NCI-H1694 treated with DMSO at 0.1 percent for 48 hours (cell line): ENCODE measurements around the gene AEBP1.

Source experiments
- DNase-seq: peaks from one replicate; lab custom pipeline; 2025; lab: John Stamatoyannopoulos, UW

AEBP1 gene

DNA sequence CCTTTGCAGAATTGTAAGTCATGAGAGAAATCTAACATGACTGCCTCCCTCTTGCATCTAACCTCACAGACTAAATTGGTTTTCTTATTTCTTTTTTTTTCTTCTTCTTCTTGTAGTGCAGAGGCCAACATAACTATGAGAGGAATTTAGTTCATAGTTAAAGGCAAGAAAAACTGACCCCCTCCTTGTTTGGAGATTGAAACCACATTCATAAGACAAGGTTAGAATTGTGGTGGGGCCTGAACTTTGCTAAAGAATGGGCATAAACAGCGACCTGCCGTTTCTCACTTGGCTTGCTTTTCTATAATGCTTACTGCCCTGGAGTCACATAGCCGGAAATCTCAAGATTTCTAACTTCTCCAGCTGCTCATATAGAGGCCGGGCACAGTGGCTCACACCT lies 19.4 kb upstream of the AEBP1 start:
- no peak for DNase-seq

DNA sequence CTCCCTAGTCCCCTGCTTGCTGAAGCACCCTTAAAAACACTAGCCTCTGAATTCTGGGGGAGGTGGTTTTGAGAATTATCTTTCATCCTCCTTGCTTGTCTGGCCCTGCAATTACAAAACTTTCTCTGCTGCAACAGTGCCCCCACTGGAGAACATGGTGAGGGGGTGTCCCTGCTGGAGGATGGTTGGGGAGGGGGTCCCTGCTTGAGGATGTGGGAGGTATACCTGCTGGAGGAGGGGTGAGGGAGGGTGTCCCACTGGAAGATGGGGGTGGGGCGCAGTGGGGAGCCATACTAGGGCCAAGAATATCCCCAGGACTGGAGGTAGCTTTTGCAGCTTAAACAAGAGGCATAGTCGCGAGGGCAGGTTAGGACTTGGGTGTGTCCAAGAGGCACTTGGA lies 18.6 kb upstream of the AEBP1 start:
- no peak for DNase-seq

DNA sequence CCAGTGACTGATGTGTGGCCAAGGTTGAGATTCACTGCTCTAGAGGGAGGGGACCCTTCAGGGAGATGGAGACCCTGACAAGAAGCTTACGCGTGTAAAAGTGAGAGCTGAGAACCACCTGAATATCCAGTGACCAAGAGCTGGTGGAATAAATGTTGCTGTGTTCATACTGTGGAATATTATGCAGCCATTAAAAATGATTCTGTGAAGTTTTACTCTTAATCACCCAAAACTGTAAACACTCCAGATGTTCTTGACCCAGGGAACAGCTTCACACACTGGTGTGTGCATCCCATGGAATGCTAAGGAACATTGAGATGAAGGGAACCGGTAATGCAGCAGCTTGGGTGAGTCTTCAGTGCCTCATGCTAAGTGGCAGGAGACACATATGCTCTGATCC lies 17.5 kb upstream of the AEBP1 start:
- no peak for DNase-seq

DNA sequence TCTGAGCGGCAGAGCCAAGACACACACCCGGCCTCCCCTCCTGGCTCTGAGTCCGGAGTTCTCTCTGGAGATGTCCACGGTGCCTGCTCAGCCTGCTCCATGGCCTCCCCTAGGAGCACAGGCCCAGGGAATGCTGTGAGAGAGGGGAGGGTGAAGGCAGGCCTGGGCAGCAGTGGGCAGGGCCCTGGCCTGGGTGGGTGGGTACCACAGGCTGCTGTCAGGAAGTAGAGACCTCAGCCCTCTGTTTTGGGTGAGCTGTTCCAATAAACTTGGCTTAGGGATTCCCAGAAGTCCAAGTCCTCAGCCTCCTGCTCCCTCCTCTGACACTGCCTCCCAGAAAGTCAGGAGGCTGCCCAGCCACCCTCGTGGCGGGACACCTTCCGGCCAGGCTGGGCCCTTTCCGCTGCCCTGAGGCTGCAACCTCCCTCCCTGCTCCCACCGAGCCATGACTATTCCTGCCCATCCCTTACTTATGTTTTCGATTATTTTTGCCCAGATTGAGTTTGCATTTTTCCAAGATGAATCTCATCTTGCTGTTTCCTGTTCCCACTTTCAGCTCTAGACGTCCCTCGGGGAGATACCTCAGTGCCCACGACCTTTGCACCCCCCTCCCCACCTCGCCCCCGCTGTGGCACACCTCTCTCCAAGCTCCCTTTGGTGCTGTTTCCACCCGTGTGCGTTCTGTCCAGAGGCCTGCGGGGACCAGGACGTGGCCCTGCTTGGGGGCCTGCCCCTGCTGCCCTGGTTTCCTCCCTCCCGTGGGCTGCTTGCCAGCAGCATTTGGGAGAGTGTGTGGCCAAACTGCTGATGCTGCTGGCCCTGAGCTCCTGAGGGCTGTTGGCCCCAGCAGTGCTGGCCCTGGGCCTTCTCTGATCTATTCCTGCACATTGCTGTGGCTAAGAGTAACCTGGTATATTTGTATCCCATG lies 16.0 kb upstream of the AEBP1 start:
- DNase-seq, result no peak

DNA sequence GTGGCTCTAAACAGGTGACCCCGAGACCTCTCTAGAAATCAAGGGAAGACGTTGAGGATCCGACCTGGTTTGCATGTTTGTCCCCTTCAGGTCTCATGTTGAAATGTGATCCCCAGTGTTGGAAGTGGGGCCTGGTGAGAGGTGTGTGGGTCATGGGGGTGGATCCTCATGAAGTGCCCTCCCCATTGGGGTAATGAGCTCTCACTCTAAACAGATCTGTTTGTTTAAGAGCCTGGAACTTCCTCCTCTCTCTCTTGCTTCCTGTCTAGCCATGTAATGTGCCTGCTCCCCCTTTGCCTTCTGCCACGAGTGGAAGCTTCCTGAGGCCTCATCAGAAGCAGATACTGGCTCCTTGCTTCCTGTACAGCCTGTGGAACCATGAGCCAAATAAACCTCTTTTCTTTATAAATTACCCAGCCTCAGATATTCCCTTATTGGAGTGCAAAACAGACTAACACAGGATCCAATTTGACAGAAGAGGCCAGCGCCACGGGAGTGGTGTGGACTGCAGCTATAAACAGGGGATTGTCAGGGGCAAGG lies 11.0 kb upstream of the AEBP1 start:
- DNase-seq, result no peak

DNA sequence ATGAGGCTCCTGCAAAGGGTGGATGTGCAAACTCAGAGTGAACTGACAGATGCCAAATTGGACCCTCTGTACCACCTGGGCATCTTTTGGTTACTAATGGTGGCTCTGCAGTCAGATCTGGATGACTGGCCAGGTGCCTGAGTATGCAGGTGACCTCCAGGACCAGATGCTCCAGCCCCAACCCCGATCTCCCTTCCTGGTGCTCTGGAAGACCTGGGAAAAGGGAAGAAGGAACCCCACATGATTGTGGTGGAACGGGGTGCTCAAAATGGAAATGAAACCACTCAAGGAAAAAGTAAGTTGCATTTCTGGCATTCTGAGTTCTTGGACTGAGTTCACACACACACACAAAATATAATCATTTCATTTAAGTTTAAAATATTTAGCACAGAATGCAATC lies 9.8 kb upstream of the AEBP1 start:
- DNase-seq, result no peak

DNA sequence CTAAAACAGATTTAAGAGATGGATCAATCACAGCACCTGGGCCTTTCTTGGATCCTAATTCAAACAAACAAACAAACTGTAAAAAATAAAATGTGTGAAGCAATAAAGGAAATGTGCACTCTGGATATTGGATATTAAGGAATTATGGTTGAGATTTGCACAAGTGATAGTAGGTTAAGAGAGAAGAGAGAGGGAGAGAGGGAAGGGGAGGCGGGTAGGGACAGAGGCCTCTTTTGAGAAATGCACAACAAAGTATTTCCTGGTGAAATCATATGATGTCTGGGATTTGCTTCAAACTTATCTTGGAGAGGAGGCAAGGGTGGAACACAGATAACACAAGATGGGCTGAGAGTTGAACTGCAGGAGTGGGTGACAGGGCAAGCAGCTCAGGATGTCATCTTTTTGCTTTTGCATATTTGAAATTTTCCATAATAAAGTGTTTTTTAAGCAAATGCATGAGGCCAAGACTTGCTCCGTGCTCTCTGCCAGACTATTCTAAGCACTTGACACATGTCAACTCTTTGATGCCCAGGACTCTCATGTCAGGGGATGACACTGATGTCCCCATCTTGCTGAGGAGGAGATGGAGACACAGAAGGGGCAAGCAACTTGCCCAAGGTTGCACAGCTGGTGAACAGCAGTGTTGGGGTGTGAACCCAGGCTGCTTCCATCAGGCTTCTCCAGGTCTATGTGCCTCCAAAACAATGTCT lies 9.1 kb upstream of the AEBP1 start:
- DNase-seq, result no peak

DNA sequence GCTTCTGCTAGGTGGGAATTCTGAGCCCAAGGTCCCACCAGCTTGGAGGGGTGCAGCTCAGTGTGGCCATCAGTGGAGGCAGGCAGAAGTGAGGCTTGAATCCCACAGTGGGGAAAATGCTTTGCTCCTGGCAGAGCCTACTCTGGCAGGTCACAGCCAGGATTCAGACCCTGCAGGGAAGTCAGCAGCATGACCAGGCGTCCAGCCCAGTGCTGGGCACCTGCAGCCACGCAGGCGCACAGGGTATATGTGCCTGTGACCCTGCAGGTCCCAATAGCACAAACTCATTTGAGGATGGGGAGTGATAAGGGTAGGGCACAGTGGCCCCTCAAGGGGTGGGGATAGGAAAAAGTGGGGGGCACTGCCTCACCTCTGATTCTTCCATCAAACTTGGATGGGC lies 8.4 kb upstream of the AEBP1 start:
- DNase-seq, result no peak

DNA sequence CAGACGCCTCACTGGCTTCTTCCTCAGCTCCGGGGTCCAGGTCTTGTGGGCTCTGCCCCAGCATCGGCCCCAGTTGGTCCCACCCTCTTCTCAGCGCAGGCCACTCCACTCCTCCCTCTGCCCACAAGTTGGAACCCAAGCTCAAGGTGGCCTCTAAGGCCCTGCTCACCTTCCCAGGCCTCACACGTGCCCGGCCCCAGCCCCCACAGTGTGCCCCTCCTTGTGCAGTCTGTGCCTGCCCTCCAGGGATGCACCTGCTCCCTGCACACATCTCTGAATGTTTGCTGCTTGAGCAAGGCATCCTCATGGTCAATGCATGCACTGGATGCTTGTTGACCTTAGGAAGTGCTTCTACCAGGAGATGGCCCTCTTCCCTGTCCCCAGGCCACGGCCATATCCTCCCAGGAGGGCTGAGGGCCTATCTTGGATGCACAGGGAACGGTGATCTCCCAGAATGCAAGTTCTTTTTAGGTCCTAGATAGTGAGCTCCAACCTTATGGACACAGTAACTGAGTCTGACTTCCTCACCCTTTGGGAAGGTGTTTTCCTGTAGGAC lies 7.7 kb upstream of the AEBP1 start:
- no peak for DNase-seq

DNA sequence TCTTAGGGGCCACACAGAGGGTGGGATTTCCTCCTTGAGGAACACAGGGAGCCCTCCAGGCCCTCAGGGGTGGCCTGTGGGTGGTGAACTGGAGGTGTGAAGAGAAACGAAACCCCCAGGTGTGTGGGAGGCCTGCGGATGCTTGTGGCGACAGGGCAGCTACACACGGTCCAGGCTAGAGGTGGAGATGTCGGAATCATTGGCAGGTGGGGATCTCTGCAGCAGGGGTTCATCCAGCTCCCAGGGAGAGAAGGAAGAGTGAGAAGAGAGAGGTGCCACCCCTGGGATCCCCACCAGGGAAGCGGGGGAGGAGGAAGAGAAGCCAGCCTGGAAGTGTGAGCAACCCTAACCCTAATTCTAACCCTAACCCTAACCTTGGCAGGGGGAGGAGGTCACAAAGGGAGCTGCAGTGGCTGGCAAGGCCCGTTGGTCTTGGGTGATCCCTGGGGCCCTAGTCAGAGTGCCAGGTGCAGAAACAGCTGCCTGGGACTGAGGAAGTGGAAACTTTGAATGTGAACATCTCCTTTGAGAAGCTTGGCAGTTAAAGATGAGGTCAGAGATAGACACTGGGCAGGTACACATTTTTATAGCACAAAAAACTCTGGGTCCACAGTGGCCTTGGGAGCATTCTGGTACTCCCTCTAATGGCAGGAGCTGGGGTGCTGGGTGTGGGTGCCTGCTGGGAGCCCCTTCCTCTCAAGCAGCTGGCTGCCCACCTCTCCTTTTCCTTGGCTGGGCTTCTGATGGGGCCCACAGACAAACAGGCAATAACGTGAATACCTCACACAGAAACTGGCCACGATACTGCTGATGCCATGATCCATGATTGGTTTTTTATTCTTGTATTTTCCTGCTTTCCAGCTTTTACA lies 6.8 kb upstream of the AEBP1 start:
- no peak for DNase-seq

DNA sequence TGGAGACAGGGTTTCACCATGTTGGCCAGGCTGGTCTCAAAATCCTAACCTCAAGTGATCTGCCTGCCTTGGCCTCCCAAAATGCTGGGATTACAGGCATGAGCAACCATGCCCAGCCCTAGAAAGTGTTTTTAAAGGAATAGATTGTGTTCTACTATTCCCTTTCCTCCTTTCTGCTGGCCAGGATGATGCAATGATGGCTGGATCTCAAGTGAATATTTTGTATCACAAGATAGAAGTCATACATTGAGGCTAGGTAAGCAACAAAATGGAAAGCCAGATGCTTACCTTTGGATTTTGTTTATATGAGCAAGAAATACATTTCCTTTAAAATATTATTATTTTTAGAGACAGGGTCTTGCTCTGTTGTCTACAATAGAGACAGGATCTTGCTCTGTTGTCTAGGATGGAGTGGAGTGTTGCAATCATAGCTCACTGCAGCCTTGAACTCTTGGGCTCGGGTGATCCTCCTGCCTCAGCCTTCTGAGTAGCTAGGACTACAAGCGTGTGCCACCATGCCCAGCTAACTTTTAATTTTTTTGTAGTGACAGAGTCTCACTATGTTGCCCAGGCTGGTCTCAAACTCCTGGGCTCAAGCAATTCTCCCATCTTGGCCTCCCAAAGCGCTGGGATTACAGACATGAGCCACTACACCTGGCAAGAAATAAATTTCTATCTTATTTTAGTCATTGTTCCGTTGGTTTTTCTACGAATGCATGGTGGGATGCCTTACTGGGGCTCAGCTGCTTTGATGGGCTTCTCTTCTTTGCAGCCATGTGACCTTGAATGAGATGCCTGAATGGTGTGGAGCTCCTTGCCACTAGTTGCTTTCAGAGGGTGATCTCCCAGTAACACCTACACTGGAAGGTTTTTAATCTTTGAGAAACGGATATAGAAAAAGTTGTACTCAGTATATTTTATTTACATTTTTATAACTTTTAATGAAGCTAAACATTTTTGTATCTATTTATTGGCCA lies 5.8 kb upstream of the AEBP1 start:
- no peak for DNase-seq

DNA sequence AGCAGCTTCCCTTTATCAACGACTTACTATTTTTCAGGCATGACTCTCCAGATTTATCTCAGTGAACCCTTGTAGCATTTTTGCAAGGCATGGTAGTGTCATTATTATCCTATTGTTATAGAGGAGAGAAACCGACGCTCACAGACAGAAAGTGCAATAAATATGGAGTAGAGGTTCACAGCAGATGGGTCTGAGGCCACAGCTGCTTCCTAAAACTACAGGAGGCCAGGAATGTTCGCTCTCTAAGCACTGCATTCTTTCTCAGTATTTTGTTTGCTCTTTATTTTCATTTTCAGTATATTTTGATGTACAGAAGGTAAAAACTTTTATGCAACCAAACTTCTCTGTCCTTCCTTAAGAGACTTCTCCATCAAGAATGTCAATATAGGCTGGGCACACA lies 4.5 kb upstream of the AEBP1 start:
- no peak for DNase-seq

DNA sequence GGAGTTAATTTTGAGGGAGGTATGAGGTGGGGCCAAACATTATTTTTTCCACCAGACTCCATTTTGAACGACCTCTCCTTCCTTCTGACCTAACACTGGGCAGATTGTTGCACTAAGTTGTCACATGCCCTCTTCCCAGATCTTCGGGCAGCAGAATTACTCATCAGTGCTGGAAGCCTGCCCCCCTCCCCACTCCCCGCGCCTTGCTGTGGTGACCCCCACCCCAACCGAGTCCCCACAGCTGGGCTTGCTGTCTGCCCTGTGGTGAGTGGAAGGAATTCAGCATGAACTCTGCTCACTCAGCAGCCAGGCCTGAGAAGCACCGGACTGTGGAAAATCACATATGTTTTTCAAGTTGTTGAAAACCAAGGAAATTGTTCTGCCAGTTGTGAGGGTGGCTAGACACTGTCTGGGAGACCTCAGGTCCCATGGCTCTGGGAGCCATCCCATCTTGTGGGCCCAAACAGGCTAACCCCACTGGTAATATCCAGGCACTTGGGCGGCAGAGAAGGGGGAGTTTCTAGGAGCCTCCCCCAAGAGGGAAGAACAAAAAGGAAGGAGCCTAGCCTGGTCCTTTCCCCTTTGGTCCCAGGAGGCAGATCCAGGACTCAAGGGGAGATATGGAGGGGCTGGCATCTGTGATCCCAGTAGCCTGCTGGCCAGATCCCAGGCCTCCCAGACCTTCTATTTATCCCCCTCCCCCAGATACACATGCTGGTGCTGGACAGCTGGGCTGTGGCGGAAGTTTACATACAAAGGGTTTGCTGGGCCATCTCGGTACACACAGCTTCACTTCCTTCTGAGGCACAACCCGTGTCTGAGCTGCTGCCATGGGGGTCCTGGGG lies 3.5 kb upstream of the AEBP1 start:
- no peak for DNase-seq

DNA sequence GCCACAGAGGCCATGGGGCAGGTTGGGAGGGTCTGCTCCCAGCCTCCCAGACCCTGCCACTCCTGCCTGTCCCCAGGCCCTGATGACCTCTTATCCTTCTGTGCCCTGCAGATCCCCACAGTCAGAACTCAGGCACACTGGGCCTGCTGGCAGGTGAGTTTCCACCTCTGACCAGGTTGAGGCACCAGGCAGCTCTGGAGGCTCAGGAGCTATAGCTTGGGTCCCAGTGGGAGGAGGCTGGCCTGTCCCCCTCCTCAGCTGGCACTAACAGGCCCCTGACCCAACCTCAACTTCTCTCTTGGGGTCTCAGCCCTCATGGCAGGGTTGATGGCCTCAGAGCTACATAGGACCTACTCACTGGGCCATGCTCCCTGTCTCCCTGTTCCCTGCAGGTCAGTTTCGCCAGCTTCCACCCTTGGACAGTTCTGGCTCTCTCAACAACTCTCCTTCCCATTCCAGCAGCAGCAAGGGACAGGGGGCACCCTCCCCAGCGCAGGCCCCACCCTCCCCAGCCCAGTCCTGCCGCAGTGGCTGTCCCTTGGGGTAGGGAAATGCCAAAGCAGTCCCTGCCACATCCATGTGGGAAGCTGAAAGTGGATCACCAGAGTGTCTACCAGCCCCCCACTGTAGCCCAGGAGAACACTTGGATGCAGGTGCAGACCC lies 2.7 kb upstream of the AEBP1 start:
- no peak for DNase-seq

DNA sequence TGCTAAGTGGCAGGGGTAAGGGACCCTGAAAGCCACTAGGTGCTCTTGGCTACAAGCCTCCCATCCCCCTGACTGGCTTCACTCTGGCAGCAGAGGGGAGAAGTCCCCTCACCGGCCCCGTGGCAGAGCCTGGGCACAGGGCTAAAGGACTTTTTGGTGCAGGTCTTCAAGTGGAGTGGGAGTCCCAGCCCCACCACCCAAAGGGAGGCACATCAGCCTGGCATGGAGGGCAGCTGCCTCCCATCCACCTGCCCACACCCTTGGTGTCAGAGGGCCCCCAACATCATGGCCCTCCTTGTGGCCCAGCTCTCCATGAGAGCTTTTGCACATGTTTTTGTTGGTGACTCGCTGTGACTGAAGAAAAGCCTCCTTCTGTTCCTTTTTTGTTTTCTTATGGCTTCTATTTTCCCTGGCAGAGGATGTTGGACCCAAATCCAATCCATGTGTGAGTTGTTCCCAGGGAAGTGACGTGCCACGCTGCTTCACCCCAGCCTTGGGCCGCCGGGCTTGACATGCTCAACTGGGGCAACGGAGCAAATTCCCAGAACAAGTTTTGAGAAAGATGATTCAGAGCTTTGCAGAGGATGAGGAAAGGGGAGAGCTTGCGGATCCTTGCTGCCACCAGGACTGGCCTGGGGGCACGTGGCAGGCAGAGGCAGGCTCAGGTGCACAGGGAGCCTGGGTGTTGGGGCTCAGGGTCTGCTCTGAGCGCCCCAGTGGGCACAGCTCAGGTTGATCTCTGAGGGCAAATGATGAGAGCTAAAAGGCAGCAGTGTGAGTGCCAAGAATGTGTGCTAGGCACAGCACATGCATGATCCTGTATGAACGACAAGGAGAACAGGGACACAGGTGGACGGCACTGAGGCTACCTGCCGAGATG lies 1.9 kb upstream of the AEBP1 start:
- no peak for DNase-seq

DNA sequence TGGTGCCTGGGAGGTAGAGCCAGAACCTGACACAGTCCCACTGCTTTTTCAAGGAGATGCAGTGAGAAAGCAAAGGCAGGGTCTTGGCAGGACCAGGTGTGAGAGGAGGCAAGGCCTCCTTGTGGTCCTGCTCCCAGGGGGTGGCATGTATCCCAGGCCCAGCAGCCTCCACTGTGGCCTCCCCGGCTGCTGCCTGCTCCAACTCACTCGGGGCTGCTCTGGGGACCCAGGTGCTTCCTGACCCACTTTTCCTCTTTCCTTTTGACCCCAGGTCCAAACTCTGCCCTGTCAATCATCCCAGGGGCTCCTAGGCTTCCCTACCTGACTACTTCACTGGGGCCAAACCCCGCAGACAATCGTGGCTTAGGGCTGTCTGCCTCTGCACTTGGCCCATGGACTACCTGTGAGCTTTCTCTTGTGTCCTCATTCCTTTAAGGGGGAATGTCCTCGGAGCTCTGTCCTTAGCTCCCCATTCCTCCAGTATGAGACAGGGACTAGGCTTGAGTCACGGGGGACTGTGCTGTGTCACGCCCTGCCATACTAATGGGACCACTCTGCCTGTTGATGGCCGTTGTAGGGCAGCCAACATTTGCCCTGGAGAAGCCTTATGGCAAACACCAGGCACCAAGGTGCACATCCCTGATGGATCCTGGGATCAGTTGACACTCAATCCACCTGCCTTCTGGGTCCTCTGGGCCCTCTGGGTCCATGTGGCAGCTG lies 1.1 kb upstream of the AEBP1 start:
- DNase-seq, result no peak

DNA sequence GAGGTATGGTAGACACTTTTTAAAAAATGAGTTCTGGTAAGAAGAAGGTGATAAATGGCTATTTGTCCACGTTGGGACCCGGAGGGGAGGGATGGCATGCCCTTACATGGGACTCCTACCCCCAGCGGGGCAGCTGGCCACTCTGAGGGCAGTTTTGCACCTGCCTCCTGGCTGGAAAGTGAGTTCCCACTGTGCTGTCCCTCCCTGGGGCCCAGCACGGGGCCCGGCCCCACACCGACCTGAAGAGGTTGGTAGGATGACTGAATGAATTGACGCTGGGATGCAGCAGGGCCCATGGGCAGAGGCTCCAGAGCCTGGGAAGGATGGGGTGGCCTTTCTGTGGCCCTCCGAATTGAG lies 601 bp upstream of the AEBP1 start:
- DNase-seq, result no peak
